GM10266 (cell line): Measurements from ENCODE around the gene CBX1.

Experiments used
- DNase-seq: peaks from one replicate; pipeline ENCODE4 v3.0.0; 2012; ENCODE audit errors: extremely low spot score
- TF ChIP-seq, protein P1 (sequence below): IDR thresholded peaks from 2 replicates; pipeline ENCODE4 v1.5.1; 2012; ENCODE audit warnings: mild to moderate bottlenecking, low read depth; ENCODE audit not compliant: control insufficient read depth, insufficient read depth; ENCODE audit errors: missing control alignments

The CBX1 gene

DNA sequence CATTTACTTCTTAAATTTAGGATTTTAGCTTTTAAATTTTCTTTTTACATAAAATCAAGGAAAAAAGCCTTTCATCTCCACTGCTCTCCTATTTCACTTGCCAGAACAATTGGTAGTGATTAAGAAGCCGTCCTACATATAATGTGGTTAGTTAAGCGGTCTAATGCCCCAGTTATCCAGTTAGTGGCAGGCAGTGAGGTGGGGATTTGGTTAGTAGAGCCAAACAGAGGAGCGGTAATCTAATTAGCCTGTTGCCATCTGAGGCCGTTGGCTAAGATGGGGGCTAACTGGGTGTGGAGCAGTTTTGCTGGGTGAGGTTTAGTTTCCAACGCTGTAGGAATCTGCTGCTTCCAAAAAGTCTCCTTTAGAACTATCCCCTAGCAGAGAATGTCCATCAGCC, 28.7 kb upstream of the CBX1 start:
- DNase-seq, result no peak
- TF ChIP-seq, protein P1, sequence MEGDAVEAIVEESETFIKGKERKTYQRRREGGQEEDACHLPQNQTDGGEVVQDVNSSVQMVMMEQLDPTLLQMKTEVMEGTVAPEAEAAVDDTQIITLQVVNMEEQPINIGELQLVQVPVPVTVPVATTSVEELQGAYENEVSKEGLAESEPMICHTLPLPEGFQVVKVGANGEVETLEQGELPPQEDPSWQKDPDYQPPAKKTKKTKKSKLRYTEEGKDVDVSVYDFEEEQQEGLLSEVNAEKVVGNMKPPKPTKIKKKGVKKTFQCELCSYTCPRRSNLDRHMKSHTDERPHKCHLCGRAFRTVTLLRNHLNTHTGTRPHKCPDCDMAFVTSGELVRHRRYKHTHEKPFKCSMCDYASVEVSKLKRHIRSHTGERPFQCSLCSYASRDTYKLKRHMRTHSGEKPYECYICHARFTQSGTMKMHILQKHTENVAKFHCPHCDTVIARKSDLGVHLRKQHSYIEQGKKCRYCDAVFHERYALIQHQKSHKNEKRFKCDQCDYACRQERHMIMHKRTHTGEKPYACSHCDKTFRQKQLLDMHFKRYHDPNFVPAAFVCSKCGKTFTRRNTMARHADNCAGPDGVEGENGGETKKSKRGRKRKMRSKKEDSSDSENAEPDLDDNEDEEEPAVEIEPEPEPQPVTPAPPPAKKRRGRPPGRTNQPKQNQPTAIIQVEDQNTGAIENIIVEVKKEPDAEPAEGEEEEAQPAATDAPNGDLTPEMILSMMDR, result no peak

DNA sequence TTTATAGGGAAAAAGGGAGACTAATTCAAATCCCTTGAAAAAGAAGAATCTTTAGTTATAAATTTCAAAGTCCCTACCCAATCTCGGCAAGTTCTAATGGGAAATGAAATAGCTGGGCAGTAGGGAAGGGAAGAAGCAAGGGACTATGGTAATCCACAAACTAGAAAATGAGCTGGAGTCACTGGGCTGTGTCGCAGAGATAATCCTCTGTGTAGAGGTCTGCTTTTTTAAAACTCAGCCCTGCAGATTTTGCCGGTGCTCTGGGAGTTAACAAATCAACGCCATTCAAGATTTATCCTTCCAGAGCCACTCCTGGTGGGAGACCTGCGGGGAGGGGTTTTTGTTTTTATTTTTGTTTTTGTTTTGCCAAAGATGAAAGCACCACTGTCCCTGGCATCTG, 27.1 kb upstream of the CBX1 start:
- TF ChIP-seq, protein P1, result no peak

DNA sequence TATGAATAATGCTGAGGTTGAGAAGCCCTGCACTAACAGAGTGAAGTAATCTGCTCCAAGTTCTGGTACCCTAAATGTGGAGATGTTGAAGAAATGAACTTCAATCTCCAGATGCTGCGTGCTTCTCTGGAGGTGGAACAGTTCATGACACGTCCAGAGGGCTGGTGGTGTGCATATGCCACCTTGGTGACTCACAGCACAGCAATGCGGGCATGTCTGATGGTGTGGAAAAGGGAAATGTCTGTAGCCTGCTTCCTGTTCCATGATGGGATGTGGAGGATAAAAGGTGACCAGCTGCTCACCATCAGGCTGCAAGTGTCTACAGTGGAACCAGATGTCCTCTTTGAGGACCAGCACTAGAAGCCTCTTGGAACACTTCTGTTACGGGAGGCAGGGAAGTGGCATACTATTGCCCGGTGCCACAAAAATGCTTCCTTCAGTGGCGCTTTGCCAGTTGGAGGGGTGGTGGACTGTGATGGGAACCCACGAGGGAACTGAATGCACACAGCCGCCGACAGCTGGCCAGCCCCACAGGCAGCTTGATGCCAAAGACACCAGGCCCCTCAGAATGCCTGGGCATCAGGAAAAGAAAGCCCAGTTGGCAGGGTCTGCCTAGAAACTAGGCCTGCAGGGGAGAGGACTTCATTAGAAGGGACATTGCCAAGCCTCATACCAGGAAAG, 26.2 kb upstream of the CBX1 start:
- DNase-seq, result no peak
- TF ChIP-seq, protein P1, result no peak

More for the DNA sequence above, 27.1 kb upstream of the CBX1 start:
- no peak for DNase-seq

DNA sequence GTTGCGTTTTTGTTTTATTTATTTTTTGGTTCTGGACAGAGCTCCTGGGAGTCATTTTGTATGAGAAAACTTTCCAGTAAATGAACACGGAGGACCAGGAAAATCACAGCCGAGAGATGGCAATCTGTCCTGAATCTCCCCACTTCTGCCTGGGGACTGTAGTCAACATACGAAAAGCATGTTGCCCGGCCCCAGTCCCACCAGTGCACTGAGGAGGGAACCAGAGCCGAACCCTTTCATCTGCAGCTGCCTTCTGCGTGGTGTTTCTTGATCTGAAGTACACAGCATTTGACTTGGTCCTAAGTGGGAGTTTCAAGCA, 25.2 kb upstream of the CBX1 start:
- DNase-seq, result no peak

DNA sequence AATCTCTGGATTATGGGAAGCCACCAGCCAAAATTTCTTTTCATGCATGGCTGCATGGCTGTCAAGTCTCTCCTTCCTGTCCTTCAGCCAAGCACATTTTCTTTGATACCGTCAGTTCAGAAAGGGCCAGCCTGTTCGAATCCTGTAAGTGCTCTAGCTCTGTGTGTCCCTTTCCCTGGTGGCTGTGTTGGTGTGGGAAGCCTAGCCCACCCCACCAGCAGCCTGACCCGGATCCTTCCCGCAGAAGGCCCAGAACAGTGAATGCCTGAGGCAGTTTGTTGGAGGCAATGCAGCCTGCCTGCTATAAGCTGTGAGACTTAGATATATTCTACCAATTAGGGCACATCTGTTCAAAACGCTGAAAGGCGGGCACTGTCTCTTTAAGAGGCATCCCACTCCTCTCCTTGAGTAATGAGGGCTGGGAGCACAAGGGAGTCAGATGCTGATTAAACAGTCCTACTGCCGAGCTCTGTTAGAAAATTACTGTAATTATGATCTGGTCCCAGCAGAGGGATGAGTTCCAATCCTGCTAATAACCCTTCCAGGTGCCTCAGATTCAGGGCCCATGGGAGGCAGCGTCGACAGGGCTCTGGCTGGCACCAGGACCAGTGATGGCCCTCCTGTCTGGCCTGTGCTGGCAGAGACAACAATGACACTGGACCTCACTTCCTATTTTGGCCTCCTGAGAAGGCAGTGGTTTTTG, 24.7 kb upstream of the CBX1 start:
- TF ChIP-seq, protein P1, result no peak
- no peak for DNase-seq

More for the DNA sequence above, 25.2 kb upstream of the CBX1 start:
- TF ChIP-seq, protein P1, result no peak

DNA sequence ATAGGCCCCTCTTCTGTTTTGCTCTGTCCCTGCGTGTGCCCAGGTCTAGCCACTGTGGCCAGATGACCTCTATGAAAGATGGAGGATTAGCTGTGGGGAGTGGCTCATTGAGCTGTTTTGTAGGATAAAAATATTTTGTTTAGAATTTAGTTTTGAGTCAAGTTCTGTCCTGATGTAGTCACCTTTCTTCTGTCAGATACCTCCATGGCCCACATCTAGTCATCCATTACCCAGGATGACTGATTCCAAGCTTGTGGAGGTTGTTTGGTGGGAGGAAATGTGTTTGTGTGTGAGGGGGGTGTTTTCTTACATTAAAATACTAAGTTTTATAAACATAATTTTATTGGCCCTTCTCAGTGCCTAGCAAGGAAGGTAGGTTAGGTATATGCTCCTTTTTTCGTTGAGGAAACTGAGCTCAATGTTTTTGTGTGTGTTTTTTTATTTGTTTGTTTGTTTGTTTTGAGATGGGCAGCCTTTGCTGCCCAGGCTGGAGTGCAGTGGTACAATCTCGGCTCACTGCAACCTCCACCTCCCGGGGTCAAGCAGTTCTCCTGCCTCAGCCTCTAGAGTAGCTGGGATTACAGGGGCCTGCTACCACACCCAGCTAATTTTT, 22.6 kb upstream of the CBX1 start:
- no peak for DNase-seq
- TF ChIP-seq, protein P1, result no peak

DNA sequence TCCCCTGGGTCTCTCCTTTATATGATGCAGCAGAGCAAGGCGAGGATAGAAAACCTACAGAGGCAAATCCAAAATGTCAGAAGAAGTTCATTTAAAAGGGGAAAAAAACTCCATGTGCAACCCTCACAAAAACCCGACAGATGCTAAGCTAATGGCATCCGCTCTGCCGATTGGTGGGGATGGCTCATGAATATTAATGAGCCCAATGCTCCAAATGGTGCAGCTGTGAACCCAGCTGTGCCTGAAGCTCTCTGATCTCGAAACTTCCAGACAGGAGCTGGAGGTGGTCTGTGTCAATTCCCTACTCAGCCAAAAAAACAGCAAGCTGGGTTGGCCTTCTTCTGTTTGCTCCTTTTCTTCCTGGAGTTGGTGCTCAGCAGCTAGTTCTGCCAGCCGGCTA, 21.8 kb upstream of the CBX1 start:
- TF ChIP-seq, protein P1, result no peak
- DNase-seq, result no peak
